GM21515 (cell line): ENCODE data around the gene ADCYAP1R1.

Source experiments
- ATAC-seq: cut with Tn5 transposase; IDR thresholded peaks from one replicate; pipeline ENCODE4 v1.9.1; 2021; ENCODE audit not compliant: unreplicated experiment

ADCYAP1R1 gene

GRCh38 chr7:31082447-31082846, 30.3 kb downstream of the ADCYAP1R1 start:
- ATAC-seq: no peak

DNA sequence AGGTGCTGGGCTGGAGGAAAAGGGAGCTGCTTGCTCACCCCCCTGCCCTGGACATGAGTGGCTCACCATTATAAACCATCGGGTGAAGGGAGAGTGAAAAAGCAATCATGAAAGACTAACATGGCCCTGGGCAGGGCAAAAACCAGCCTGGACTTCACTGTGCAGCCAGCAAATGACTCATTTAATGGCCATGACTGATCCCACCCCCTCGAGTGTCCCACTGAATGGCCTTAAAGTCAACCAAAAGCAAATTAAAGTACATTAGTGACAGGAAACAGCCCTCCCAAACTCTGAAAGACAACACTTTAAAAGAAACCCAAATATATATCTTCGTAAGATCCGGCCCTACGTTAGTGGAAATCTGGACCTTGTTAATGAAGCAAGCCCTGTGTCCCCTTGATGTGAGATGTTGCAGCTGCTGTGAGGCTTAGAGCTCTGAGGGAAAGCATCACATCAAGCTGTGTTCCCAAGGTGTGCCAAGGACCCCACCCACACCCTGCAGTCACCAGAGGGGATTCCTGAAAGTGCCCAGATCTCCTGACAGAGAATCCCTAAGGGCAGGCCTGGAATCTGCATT, 31.2 kb downstream of the ADCYAP1R1 start:
- ATAC-seq: no peak

DNA sequence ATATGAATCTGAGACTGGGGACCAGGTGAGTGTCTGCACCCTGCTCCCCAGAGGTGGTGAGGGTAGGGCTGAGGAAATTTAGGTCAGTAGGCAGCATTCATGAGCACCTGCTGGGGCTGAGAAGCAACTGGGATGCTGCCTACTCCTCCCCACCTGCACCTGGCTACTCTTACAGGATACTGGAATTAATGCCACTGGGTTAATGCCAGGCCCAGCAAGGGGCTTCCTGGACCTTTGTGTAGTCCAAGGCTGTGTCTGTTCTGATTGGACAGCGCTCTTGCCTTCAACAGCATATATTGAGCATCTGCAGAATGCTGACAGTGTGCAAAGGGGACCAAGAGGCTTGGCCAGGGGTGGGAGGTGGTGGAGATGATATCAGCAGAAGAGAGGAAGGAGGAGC, 32.1 kb downstream of the ADCYAP1R1 start:
- no peak for ATAC-seq

GRCh38 chr7:31087351-31087750, 35.2 kb downstream of the ADCYAP1R1 start:
- no peak for ATAC-seq

DNA sequence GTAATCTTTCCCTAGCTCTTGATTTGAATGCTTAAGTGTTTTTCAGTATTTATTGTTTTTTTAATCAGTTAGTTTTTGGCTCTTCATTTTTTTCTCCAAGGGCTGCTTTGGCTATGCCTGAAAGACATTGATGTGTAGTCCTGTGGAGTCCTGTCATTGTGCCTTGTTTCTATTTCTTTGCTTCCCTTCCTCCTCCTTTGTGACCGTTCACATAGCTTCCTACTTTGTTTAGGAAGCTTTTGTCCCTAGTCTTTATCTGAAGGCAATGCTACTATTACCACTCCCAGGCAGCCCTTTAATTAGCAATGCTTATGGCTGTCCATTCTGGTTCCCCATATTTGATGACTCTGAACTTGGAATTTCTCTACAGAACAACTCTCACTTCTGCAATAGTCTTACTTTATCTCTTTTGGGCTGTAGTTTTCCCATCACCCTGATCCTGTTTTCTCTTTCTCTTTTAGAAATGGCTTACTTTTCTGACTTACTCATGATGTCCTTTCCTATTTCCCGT, 39.9 kb downstream of the ADCYAP1R1 start:
- no peak for ATAC-seq

DNA sequence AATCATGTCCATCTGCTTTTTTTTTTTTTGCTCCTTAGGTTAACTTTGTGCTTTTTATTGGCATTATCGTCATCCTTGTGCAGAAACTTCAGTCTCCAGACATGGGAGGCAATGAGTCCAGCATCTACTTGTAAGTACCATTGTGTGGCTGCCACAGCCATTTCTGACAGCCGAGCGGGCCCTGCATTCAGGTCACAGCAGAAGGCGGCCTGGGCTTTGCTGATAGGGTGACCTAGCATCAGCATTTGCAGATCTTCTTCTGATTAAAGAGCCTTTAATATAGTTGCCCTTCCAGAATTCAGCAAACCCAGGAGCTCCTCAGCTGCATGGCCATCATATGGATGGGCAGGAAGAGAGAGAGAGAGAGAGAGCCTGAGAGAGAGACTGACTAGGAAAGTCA, 40.5 kb downstream of the ADCYAP1R1 start:
- no peak for ATAC-seq

GRCh38 chr7:31093282-31093681, 41.2 kb downstream of the ADCYAP1R1 start:
- ATAC-seq: no peak

DNA sequence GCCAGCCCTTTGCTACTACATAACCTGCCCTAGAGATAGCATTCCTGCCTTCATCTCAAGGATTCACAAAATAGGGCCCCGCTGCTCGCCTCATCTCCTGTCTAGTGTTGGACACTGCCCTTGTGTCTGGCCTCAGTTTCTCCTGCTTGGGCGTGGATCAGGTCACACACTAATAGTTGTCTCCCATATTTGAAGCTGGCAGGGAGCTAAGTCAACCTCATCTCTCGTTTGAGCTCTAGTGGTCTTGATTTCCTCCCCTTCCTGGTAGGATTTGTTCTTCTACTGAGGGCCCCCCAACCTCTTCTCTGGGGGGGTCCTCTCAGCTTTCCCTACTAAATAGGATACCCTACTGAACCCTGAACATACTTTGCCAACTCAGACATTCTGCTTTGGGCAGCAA, 42.2 kb downstream of the ADCYAP1R1 start:
- ATAC-seq: no peak

DNA sequence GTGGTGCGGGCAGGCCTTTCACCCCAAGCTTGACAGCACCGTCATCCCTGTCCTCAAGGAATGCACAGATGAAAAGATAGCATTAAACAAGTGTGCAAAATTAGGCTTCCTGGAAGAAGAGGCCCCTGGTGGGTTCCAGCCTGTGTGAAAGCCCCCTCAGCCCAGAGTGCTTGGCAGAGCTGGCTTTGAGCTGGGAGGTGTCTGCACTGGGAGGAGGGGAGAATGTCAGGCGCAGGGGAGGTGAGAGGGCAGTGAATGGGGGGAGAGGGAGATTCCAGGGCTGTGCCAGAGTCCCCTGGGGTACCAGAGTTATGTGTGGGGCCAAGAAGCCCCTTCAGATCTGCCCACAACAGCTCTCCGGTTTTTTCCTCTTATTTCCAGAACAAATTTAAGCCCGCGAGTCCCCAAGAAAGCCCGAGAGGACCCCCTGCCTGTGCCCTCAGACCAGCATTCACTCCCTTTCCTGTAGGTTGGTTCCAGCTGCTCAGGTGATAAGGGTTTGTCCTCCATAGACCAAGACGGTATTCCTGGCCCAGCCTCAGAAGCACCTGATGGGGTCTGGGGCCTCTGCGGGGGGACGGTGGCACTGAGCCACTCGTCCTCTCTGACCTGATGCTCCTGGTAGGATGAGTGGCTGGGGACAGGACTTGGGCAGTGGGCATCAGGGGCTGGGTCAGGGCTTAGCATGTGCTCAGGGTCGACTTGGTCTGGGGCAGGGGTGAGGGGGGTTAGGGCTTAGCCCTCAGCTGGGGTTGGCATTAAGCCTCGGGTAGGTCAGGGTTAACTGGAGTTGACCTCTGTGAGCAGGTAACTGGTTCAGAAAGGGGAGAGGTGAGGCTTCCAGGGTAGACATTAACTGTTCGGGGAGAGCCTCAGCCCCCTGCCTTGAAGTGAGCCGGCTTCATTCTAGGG, 43.4 kb downstream of the ADCYAP1R1 start:
- ATAC-seq: no peak

- ATAC-seq: no peak
Observed at GRCh38 chr7:31096198-31096876, 44.2 kb downstream of the ADCYAP1R1 start.

- ATAC-seq: no peak
Observed at GRCh38 chr7:31096877-31097258, 44.8 kb downstream of the ADCYAP1R1 start.

GRCh38 chr7:31098642-31099360, 46.7 kb downstream of the ADCYAP1R1 start:
- no peak for ATAC-seq

DNA sequence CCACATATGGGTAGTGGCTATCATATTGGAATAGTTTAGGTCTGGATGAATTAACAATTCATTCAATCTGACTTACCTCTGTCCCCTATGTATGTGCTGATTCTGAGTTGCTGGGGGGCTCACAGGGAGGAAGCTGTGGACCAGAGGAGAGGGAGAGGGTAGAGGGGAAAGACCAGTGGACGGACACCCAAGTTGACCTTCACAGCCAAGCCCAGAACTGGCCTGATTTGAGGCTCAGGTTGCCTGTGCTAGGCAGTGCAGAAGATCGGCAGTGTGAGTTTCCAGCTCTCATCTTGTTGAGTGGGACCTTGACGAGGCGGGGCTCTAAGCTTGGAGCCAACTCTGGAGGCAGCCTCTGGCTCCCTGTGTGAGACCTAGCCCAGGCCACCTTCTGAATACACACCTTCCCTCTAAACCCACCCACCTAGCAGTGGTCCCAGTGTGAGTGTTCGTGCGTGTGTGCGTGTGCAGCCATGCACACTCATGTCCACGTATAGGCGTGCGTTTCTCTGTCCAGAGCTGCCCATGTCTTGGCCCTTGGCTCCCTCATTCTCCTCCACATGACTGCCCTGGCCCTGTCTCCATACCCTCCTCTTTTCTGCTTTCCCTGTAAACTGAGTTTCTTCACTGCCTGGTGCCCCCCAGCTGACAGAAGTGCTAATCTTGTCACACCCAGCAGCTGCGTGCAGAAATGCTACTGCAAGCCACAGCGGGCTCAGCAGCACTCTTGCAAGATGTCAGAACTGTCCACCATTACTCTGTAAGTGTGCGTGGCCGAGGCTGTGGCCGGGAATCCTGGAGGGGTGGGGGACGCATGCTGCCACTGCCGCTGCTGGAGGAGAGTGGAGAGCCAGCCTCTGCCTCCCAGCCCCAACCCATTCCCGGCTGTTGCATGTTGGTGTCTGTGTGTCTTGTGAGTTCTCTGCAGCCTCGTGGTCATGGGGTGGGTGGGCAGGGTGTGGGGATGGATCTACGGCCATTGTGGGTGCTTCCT, 47.6 kb downstream of the ADCYAP1R1 start:
- no peak for ATAC-seq

- ATAC-seq: no peak
Observed at GRCh38 chr7:31100445-31100844, 48.3 kb downstream of the ADCYAP1R1 start.

- no peak for ATAC-seq
Observed at GRCh38 chr7:31100871-31101270, 48.8 kb downstream of the ADCYAP1R1 start.

- ATAC-seq: no peak
Observed at GRCh38 chr7:31101544-31101943, 49.4 kb downstream of the ADCYAP1R1 start.

DNA sequence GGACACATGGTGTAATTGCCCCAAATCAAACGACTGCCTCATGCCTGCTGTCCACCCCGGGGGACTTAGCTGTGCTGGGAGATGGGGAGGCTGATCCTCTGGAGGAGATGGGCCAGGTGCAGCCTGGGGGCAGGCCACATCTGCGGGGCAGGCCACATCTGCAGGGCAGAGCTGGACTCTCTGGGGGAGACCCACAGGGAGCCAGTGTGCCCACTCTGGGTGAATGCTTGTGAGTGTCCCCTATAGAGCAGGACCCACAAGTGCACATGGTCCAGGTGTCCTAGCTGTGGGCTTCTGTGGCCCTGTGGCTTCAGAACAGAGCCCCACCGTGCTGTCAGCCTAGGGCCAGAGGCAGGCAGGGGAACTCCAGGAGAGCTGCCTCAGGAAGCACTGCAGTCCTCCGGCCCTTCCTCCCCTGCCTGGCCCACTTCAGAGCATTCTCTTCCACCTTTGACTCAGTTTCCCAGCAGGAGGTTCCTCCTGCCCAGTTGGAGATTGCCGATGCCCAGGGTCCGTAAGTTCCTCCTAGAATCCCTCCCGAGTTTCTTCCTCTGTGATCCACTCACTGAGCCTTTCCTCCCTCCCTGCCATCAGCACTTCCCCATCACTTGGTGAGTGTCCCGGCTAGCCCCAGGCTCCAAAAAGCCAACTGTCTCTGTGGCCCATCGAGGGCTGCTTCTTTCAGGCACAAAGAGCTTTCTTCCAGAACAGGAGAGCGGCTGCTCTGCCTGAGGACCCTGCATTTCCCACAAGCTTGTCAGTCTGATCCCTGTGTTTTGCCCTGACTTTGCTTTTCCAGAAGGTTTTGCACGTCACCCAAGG, 50.3 kb downstream of the ADCYAP1R1 start:
- no peak for ATAC-seq

- ATAC-seq: no peak
Observed at GRCh38 chr7:31102973-31103850, 51.1 kb downstream of the ADCYAP1R1 start.
